ENCODE measurements around the gene CCDC197. TPM values are rescaled to one million over a fixed set of nuclear protein-coding genes. Genes with fewer than 3 reads are reported as not detected.

CCDC197 gene
- total RNA-seq, 2 donors from 2014 or later, result not detected

DNA sequence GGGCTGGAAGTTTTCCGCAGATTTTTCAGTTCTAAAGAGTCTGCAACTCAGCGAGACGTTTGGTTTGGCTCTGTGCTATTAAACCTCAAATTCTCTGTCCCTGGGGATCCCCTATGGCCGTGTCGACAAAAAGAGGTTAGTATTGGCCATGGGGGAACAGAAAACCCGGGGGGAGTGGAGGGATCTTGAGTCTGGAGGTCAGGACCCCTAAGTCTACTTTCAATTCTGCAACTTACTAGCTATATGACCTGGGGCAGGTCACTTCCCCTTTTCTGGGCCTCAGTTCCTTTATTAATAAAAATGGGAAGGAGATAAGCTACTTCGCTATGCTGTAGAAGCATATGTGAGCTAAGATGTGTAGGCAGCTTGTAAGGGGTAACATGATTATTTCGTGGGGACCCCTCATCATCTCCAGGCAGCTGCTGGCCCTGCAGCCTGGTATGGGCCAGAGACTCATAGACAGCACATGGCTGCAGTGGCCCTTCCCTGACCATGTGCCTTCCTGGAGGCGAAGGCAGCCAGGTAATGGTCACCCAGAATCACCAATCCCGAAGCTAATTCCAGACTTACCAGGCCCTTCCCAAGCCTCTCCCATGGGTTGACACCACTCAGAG is 29.4 kb upstream of the CCDC197 start:
- H3K27me3 ChIP-seq (ENCODE audit: control insufficient read depth, insufficient read depth, low read length, poor library complexity, severe bottlenecking), result no peaks in the 10 kb centered on the region
- TF ChIP-seq, protein P1, sequence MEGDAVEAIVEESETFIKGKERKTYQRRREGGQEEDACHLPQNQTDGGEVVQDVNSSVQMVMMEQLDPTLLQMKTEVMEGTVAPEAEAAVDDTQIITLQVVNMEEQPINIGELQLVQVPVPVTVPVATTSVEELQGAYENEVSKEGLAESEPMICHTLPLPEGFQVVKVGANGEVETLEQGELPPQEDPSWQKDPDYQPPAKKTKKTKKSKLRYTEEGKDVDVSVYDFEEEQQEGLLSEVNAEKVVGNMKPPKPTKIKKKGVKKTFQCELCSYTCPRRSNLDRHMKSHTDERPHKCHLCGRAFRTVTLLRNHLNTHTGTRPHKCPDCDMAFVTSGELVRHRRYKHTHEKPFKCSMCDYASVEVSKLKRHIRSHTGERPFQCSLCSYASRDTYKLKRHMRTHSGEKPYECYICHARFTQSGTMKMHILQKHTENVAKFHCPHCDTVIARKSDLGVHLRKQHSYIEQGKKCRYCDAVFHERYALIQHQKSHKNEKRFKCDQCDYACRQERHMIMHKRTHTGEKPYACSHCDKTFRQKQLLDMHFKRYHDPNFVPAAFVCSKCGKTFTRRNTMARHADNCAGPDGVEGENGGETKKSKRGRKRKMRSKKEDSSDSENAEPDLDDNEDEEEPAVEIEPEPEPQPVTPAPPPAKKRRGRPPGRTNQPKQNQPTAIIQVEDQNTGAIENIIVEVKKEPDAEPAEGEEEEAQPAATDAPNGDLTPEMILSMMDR (conservative IDR thresholded peaks at IDR 0.05), result no peak
- no peaks in the 10 kb centered on the region for H3K4me1 Mint-ChIP-seq
- H3K27ac ChIP-seq (ENCODE audit: low read depth, low read length), result no peak overlapping the region
- no peak overlapping the region for H3K9ac ChIP-seq (ENCODE audit: extremely low read depth, low read length, poor library complexity, severe bottlenecking)
- H3K9me3 Mint-ChIP-seq, result no peaks in the 10 kb centered on the region
- 87 to 88% methylated on average over 8 to 10 of the region's 10 CpGs for WGBS, 2 experiments (ENCODE audit: insufficient coverage in 1 of 2, insufficient read length in 1 of 2)
- peaks cover 6% of the 10 kb centered on the region for H3K27me3 Mint-ChIP-seq (ENCODE audit: insufficient read depth)
- no peak overlapping the region for H3K4me3 ChIP-seq (ENCODE audit: low read length)
- H3K4me3 Mint-ChIP-seq, result no peak overlapping the region
- no peaks in the 10 kb centered on the region for H3K4me1 ChIP-seq (ENCODE audit: control insufficient read depth, insufficient read depth, low read length)
- H3K36me3 ChIP-seq (ENCODE audit: control insufficient read depth, insufficient read depth, low read length), result no peaks in the 10 kb centered on the region
- no peaks in the 10 kb centered on the region for H3K36me3 Mint-ChIP-seq (ENCODE audit: low read depth)
- H3K9me3 ChIP-seq (ENCODE audit: control insufficient read depth, low read length), result no peaks in the 10 kb centered on the region
- DNase-seq, result no peak
- H3K27ac Mint-ChIP-seq, result no peak overlapping the region

DNA sequence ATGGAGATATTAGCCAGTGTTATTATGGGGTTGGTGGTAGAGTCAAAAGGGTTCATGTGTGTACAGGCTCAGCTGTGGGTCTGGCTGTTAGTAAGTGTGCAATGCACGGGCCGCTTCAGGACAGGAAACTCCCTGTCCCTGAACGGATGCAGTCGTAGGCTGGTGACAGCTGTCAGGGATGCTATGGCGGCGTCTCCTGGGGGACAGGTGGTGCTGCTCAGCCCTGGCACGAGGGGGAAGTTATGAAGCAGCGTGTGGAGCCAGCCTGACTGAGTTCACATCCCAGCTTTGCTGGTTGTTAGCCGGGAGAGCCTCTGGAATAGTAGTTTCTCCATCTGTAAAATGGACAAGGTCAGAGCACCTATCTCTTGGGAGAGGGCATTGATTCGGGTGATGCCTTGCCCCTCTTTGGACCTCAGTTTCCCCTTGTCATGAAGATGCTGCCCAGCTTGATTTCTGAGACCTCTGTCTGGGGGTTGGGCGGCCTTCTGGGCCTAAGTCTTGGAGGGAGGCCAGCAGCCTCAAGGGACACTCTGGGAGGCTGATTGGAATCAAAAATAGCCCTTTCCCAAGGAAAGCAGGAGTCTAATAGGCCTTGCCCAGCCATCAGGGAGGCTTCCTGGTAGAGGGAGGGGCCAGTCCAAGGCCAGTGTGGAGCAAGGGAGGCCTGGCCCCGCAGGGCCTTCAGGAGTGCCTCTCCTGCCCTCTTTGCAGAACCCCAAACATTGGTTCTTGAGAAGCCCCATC is 27.8 kb upstream of the CCDC197 start:
- H3K27ac Mint-ChIP-seq, result no peak overlapping the region
- Histone ChIP-seq H3K36me3 (ENCODE audit: control insufficient read depth, insufficient read depth, low read length) (no peaks in the 10 kb centered on the region), H3K27me3 (ENCODE audit: control insufficient read depth, insufficient read depth, low read length, poor library complexity, severe bottlenecking) (no peaks in the 10 kb centered on the region), H3K4me3 (ENCODE audit: low read length) (no peak overlapping the region), H3K9ac (ENCODE audit: extremely low read depth, low read length, poor library complexity, severe bottlenecking) (no peak overlapping the region), H3K27ac (ENCODE audit: low read depth, low read length) (no peak overlapping the region), H3K4me1 (ENCODE audit: control insufficient read depth, insufficient read depth, low read length) (no peaks in the 10 kb centered on the region), H3K9me3 (ENCODE audit: control insufficient read depth, low read length) (no peaks in the 10 kb centered on the region)
- peaks cover 6% of the 10 kb centered on the region for H3K27me3 Mint-ChIP-seq (ENCODE audit: insufficient read depth)
- no peaks in the 10 kb centered on the region for H3K9me3 Mint-ChIP-seq
- WGBS, 2 experiments (ENCODE audit: insufficient coverage in 1 of 2, insufficient read length in 1 of 2), result 87 to 89% methylated on average over 9 to 12 of the region's 12 CpGs
- TF ChIP-seq, protein P1 (conservative IDR thresholded peaks at IDR 0.05), result no peak
- H3K4me3 Mint-ChIP-seq, result no peak overlapping the region
- no peaks in the 10 kb centered on the region for H3K36me3 Mint-ChIP-seq (ENCODE audit: low read depth)
- no peak for DNase-seq
- no peaks in the 10 kb centered on the region for H3K4me1 Mint-ChIP-seq

DNA sequence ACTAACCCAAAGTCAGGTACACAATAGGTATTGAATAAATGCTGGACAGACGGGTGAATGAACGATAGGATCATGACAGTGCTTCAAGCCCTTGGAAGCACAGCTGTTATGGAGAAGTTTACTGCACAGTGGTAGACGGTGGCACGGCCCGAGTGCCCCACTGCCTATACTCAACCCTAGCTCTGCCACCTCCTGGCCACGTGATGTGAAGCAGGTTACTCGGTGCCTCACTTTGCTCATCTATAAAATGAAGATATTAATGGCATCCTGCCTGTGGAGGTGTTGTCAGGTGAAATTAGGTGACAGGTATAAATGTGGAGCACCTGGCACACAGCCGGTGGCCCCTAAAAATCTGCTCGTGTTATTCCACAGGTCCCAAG is 26.5 kb upstream of the CCDC197 start:
- DNase-seq, result no peak
- Mint-ChIP-seq H3K36me3 (ENCODE audit: low read depth) (no peaks in the 10 kb centered on the region), H3K4me1 (no peaks in the 10 kb centered on the region), H3K9me3 (no peaks in the 10 kb centered on the region), H3K27ac (no peak overlapping the region), H3K4me3 (no peak overlapping the region), H3K27me3 (ENCODE audit: insufficient read depth) (peaks cover 9% of the 10 kb centered on the region)
- 67 to 91% methylated on average over 4 to 9 of the region's 9 CpGs for WGBS, 2 experiments (ENCODE audit: insufficient coverage in 1 of 2, insufficient read length in 1 of 2)
- H3K9ac ChIP-seq (ENCODE audit: extremely low read depth, low read length, poor library complexity, severe bottlenecking), result no peak overlapping the region
- H3K36me3 ChIP-seq (ENCODE audit: control insufficient read depth, insufficient read depth, low read length), result no peaks in the 10 kb centered on the region
- no peak overlapping the region for H3K4me3 ChIP-seq (ENCODE audit: low read length)
- H3K4me1 ChIP-seq (ENCODE audit: control insufficient read depth, insufficient read depth, low read length), result no peaks in the 10 kb centered on the region
- H3K27me3 ChIP-seq (ENCODE audit: control insufficient read depth, insufficient read depth, low read length, poor library complexity, severe bottlenecking), result no peaks in the 10 kb centered on the region
- no peak overlapping the region for H3K27ac ChIP-seq (ENCODE audit: low read depth, low read length)
- H3K9me3 ChIP-seq (ENCODE audit: control insufficient read depth, low read length), result no peaks in the 10 kb centered on the region
- TF ChIP-seq, protein P1 (conservative IDR thresholded peaks at IDR 0.05), result peak; percentile 67
